ENCODE measurements around the gene SRGAP1. TPM values are rescaled to one million over a fixed set of nuclear protein-coding genes. Genes with fewer than 3 reads are reported as not detected.

SRGAP1 gene
- total and polyA plus RNA-seq, 2 of the 13 experiments (the other 11 are each of a cell fraction or from before 2014, with no cell fraction given) = 1.6 to 3.4 TPM

GRCh38 chr12:63981343-63981742, 136.8 kb downstream of the SRGAP1 start:
- intact Hi-C loops (cut with micrococcal nuclease; ENCODE audit: unreplicated experiment) = no loop called here
- FAIRE-seq = no peak
- CTCF ChIA-PET (ENCODE audit: low intra/inter-chr PET ratio, low total read pairs) = no interaction called here

DNA sequence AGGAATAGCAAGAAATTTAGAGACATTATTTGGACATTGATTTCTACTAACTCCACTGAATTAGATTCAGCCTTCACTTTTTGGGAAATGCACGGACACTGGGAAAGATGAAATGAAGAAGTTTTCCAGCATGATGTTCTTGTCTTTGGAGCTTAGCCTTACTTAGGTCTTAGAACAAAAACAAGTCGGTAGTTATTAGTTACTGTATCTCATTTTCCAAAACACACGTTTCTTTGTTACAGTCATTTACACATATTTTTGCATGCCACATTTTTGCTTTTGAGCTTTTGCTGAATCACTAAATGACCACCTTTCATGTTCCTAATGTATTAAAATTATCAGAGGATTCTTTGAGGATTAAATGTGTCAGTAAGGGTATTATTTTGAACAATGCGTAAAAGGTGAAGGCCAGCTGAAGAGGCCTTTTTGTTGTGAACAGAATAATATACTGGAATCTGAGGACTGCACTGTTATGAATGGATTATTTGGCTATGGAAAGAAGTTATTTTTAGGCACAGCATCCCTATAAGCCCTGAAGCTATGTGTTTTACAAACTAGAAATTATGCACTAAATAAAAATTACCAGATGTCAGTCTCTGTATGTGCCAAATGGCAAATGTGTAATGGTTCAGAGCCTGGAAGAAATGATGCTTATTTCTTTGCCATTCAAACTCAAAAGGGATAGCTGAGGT, 138.2 kb downstream of the SRGAP1 start:
- no peak overlapping the region for H3K4me3 ChIP-seq (replicated peaks in 1 of 3; ENCODE audit: insufficient read depth in 1 of 3, low read depth in 2 of 3, low read length in 3 of 3)
- no peak for ATAC-seq
- POLR2A ChIA-PET = no interaction called here
- intact Hi-C loops (cut with micrococcal nuclease; ENCODE audit: unreplicated experiment) (no loop called here), in situ Hi-C loops (cut with HindIII; ENCODE audit: extremely low pct_ligation_motif_present, low pct_unique_long_range_greater_than_20kb) (no loop called here)
- H3K27me3 ChIP-seq (ENCODE audit: control insufficient read depth in 1 of 2, insufficient read depth in 2 of 2, low read length in 2 of 2) = no peaks in the 10 kb centered on the region
- no peak overlapping the region for H3K9ac ChIP-seq (ENCODE audit: insufficient read depth, low read depth, low read length)
- no peak overlapping the region for H3K4me2 ChIP-seq (ENCODE audit: low read depth, low read length)
- WGBS (ENCODE audit: low lambda C conversion rate) = 95% methylated on average over 4 of the region's 4 CpGs
- H3K27ac ChIP-seq (ENCODE audit: extremely low read length, insufficient read depth, low read length) = no peak overlapping the region
- no peaks in the 10 kb centered on the region for H3K36me3 ChIP-seq (replicated peaks in 1 of 2; ENCODE audit: control insufficient read depth in 1 of 2, insufficient read depth in 2 of 2, low read length in 2 of 2)
- FAIRE-seq = no peak
- no TSS peak for BruUV-seq (replicated peaks)
- no peak overlapping the region for H2AFZ ChIP-seq (ENCODE audit: low read length)
- no peak for DNase-seq (ENCODE audit: low spot score)
- H3K9me3 ChIP-seq (ENCODE audit: low read length) = no peaks in the 10 kb centered on the region
- H4K20me1 ChIP-seq (ENCODE audit: insufficient read depth, low read length) = no peaks in the 10 kb centered on the region
- H3K79me2 ChIP-seq (ENCODE audit: insufficient read depth, low read length) = no peaks in the 10 kb centered on the region
- CTCF ChIA-PET (ENCODE audit: low intra/inter-chr PET ratio, low total read pairs) = no interaction called here
- H3K4me1 ChIP-seq (ENCODE audit: insufficient read depth, low read length) = no peaks in the 10 kb centered on the region
- TF ChIP-seq, protein P1, sequence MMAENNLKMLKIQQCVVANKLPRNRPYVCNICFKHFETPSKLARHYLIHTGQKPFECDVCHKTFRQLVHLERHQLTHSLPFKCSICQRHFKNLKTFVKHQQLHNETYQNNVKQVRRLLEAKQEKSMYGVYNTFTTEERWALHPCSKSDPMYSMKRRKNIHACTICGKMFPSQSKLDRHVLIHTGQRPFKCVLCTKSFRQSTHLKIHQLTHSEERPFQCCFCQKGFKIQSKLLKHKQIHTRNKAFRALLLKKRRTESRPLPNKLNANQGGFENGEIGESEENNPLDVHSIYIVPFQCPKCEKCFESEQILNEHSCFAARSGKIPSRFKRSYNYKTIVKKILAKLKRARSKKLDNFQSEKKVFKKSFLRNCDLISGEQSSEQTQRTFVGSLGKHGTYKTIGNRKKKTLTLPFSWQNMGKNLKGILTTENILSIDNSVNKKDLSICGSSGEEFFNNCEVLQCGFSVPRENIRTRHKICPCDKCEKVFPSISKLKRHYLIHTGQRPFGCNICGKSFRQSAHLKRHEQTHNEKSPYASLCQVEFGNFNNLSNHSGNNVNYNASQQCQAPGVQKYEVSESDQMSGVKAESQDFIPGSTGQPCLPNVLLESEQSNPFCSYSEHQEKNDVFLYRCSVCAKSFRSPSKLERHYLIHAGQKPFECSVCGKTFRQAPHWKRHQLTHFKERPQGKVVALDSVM (CRISPR knock-in tag; IDR thresholded peaks at IDR 0.05) = no peak
- TF ChIP-seq, protein P2, sequence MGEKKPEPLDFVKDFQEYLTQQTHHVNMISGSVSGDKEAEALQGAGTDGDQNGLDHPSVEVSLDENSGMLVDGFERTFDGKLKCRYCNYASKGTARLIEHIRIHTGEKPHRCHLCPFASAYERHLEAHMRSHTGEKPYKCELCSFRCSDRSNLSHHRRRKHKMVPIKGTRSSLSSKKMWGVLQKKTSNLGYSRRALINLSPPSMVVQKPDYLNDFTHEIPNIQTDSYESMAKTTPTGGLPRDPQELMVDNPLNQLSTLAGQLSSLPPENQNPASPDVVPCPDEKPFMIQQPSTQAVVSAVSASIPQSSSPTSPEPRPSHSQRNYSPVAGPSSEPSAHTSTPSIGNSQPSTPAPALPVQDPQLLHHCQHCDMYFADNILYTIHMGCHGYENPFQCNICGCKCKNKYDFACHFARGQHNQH (CRISPR knock-in tag; IDR thresholded peaks at IDR 0.05) = no peak
- TF ChIP-seq PRMT3 (CRISPR knock-in tag; IDR thresholded peaks at IDR 0.05; ENCODE audit: borderline replicate concordance, low read depth) = no peak
- no peak for TF ChIP-seq TCF7L2 (IDR thresholded peaks at IDR 0.05; ENCODE audit: low read depth, low read length)
- no peak for TF ChIP-seq ZNF18 (CRISPR knock-in tag; IDR thresholded peaks at IDR 0.05; ENCODE audit: insufficient replicate concordance)
- TF ChIP-seq MLXIP (CRISPR knock-in tag; IDR thresholded peaks at IDR 0.05; ENCODE audit: borderline replicate concordance) = no peak
- TF ChIP-seq RAD21 (CRISPR knock-in tag; IDR thresholded peaks at IDR 0.05) = no peak
- TF ChIP-seq RFXANK (CRISPR knock-in tag; IDR thresholded peaks at IDR 0.05) = no peak
- TF ChIP-seq CENPX (CRISPR knock-in tag; IDR thresholded peaks at IDR 0.05) = no peak

More at GRCh38 chr12:63981343-63981742, 136.8 kb downstream of the SRGAP1 start:
- Histone ChIP-seq H3K4me3 (replicated peaks in 1 of 3; ENCODE audit: insufficient read depth in 1 of 3, low read depth in 2 of 3, low read length in 3 of 3) (no peak overlapping the region), H3K27ac (ENCODE audit: extremely low read length, insufficient read depth, low read length) (no peak overlapping the region), H3K9me3 (ENCODE audit: low read length) (no peaks in the 10 kb centered on the region), H3K9ac (ENCODE audit: insufficient read depth, low read depth, low read length) (no peak overlapping the region), H3K4me1 (ENCODE audit: insufficient read depth, low read length) (no peaks in the 10 kb centered on the region), H4K20me1 (ENCODE audit: insufficient read depth, low read length) (no peaks in the 10 kb centered on the region), H3K36me3 (replicated peaks in 1 of 2; ENCODE audit: control insufficient read depth in 1 of 2, insufficient read depth in 2 of 2, low read length in 2 of 2) (no peaks in the 10 kb centered on the region), H3K27me3 (ENCODE audit: control insufficient read depth in 1 of 2, insufficient read depth in 2 of 2, low read length in 2 of 2) (no peaks in the 10 kb centered on the region), H3K4me2 (ENCODE audit: low read depth, low read length) (no peak overlapping the region), H3K79me2 (ENCODE audit: insufficient read depth, low read length) (no peaks in the 10 kb centered on the region), H2AFZ (ENCODE audit: low read length) (no peak overlapping the region)
- ATAC-seq (no peak), DNase-seq (ENCODE audit: low spot score) (no peak)
- TF ChIP-seq PAX8 (CRISPR knock-in tag; IDR thresholded peaks at IDR 0.05; ENCODE audit: borderline replicate concordance) = no peak
- 90% methylated on average over 2 of the region's 2 CpGs for WGBS (ENCODE audit: low lambda C conversion rate)
- POLR2A ChIA-PET = no interaction called here
- in situ Hi-C loops (cut with HindIII; ENCODE audit: extremely low pct_ligation_motif_present, low pct_unique_long_range_greater_than_20kb) = no loop called here
- BruUV-seq (replicated peaks) = no TSS peak
